ENCODE measurements around the gene CD180. TPM values are rescaled to one million over a fixed set of nuclear protein-coding genes. Genes with fewer than 3 reads are reported as not detected.
A peak's percentile ranks its signal among the peaks of the same experiment; 100 is the strongest.

Gene CD180
- total RNA-seq, 1 experiment from 2014 or later: not detected

GRCh38 chr5:67154556-67155206 lies 41.9 kb downstream of the CD180 start:
- no peak for DNase-seq
- no peaks in the 10 kb centered on the region for H3K27me3 ChIP-seq

DNA sequence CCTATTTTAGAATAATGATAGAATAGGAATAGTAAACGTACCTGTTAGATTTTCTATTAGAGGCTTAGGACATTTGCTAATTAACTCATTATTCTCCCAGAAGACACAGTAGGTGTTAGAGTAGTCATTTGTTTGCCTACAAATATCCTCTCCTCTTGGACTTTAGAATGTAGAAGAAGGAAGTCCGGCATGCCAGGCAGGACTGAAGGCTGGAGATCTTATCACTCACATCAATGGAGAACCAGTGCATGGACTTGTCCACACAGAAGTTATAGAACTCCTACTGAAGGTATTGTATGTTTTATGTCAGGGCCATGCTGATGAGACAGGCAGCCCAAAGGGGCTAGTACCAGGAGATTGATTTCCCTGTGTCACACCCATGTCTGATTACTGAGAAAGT lies 43.3 kb downstream of the CD180 start:
- no peaks in the 10 kb centered on the region for H3K27me3 ChIP-seq
- H3K9me3 ChIP-seq: no peaks in the 10 kb centered on the region
- H3K4me3 ChIP-seq: no peak overlapping the region
- no peaks in the 10 kb centered on the region for H3K36me3 ChIP-seq
- DNase-seq: no peak

More at GRCh38 chr5:67154556-67155206, 41.9 kb downstream of the CD180 start:
- H3K4me3 ChIP-seq: no peak overlapping the region
- H3K36me3 ChIP-seq: no peaks in the 10 kb centered on the region
- no peaks in the 10 kb centered on the region for H3K9me3 ChIP-seq

- no peaks in the 10 kb centered on the region for H3K27me3 ChIP-seq
- no peaks in the 10 kb centered on the region for H3K9me3 ChIP-seq
- H3K36me3 ChIP-seq: no peaks in the 10 kb centered on the region
- no peak overlapping the region for H3K4me3 ChIP-seq
- no peak for DNase-seq
Observed at GRCh38 chr5:67152400-67152799, 44.2 kb downstream of the CD180 start.

DNA sequence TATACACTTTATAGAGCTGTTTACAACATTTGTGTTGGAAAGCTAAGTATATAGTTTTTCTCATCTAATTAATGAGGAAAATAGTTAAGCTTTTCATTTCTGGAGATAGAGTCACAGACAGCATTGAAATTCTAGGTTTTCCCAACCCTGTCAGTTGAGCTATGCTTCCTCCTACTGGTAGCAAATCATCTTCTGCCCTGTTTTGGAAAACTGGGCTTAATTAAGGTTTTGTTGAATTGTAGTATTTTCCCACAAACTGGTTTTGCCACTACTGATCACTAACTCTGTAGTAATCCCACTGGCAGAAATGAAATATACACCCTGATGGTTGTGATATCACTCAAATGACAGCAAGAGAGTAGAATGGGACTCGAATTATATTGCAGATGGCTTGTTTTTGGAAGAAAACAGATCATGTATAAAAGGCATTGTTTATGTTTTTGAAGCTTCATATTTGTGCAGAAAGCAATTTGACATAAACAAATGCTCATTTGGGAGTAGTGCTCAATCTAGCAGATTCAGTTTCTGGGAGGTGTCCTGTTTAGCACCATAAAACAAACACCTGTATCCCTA lies 46.6 kb downstream of the CD180 start:
- no peaks in the 10 kb centered on the region for H3K27me3 ChIP-seq
- no peaks in the 10 kb centered on the region for H3K9me3 ChIP-seq
- no peaks in the 10 kb centered on the region for H3K36me3 ChIP-seq
- DNase-seq: no peak
- H3K4me3 ChIP-seq: no peak overlapping the region

DNA sequence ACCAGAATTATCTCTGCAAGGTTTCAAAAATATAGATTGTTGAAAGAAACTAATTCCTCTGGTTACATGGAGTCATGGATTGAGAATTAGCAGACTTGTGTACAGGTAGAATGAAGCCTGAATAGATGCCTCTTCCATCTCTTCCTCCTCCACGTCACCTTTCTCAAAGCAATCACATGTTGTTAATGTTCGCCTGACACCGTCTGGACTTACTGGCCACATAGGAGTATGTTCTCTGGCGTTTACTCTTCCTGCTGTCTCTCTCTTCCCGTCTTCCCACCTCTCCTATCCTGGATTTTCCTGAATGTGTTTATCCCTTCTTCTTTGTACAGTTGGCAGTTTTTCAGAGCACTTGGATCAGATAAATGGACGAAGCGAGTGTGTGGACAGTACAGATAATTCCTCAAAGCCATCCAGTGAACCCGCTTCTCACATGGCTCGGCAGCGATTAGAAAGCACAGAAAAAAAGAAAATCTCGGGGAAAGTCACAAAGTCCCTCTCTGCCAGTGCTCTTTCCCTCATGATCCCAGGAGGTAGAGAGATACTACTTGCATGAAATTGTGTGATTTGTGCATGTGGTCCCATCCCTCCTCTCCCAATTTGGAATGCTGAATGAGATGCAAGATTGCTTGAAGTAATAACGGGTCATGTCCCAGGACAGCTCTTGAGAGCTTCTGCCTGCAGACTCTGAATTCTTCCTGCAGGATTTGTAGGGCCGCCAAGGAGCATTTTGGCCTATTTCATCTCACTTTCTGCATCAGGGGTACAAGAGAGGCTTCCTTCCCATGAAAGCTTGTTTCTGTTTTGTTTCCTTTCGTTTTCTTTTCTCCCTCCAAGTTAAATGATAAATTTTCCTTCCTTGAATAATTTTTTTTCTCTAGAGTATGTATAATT lies 47.3 kb downstream of the CD180 start:
- no peak for DNase-seq
- no peak overlapping the region for H3K4me3 ChIP-seq
- H3K27me3 ChIP-seq: no peaks in the 10 kb centered on the region
- no peaks in the 10 kb centered on the region for H3K9me3 ChIP-seq
- no peaks in the 10 kb centered on the region for H3K36me3 ChIP-seq

GRCh38 chr5:67147760-67148159 lies 48.8 kb downstream of the CD180 start:
- peak; percentile 14 for DNase-seq
- no peaks in the 10 kb centered on the region for H3K36me3 ChIP-seq
- H3K27me3 ChIP-seq: no peaks in the 10 kb centered on the region
- H3K4me3 ChIP-seq: no peak overlapping the region
- no peaks in the 10 kb centered on the region for H3K9me3 ChIP-seq

DNA sequence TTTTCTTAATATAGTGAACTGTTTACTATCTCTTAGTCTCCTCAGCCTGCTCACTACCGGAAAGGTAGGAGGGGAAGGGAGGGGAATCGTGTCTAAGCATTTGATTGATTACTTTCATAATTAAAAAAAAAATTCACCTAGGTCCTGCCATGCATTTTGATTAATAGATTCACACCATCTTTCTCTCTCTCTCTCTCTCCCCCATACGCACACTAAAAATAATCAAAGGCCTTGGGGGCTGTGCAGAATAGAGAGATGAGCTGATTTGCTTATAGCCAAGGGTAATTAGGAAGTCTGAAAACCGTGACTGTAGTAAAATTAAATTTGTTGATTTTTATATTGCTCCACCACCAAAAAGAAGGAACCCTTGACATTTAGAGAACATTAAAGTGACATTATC lies 49.6 kb downstream of the CD180 start:
- H3K9me3 ChIP-seq: no peaks in the 10 kb centered on the region
- no peak for DNase-seq
- no peak overlapping the region for H3K4me3 ChIP-seq
- H3K36me3 ChIP-seq: no peaks in the 10 kb centered on the region
- H3K27me3 ChIP-seq: no peaks in the 10 kb centered on the region

DNA sequence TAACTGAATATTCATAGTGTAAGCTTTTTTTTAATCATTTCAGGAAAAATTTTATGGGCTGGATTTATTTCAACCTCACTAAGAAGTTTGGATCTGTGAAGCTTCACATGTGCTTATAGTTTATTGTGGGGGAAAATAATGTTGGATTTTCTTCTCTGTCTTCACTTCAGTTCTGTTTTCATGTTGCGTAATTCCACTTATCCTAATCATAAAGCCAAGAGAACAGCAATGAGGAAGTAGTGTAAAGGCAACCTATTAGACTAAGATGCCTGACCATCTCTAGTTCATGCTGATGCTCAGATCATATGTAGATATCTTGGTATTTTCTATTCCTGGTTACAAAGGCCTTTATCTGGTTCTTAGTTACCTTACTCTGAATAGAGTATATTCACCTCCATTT lies 50.0 kb downstream of the CD180 start:
- Histone ChIP-seq H3K9me3 (no peaks in the 10 kb centered on the region), H3K36me3 (no peaks in the 10 kb centered on the region), H3K27me3 (no peaks in the 10 kb centered on the region), H3K4me3 (no peak overlapping the region)
- DNase-seq: no peak

DNA sequence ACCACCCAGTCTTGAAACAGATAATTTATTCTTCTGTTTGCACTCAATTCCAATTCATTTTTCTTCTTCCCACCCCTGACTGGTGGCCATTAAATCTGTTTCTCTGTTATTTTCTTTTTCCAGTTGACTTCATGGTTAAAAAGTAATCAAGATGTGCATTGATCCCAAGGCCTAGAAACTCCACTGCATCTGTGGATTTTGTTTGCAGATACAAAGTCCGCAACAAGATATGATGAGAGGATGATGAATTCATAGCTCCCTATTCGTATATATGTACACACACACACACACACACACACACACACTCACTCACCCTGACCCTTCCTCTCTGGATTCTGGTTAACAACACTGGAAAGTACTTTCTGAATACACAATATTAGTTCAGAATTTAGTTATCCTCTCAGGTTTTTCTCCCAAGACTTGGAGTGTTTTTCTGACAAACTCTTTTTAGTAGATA lies 52.4 kb downstream of the CD180 start:
- H3K36me3 ChIP-seq: no peaks in the 10 kb centered on the region
- no peaks in the 10 kb centered on the region for H3K9me3 ChIP-seq
- H3K27me3 ChIP-seq: no peaks in the 10 kb centered on the region
- no peak for DNase-seq
- H3K4me3 ChIP-seq: no peak overlapping the region

DNA sequence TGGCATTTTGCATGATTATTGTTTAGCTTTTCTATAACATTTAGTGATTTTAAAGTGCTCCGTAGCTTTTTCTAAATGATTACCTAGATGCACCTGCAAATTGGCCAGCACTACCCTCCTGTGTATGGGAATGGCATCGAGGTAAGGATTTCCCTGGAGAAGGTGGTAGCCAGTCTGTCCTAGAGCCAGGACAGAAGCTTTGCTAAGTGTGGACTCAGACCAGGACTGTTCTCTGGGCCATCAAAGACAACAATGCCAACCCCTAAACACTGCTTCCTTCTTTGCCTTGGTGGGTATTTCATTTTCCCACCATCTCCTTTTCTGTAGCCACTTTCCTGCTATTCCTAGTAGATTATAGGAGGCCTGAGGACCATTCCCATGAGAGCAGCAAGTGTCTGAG lies 53.0 kb downstream of the CD180 start:
- Histone ChIP-seq H3K4me3 (no peak overlapping the region), H3K27me3 (no peaks in the 10 kb centered on the region), H3K9me3 (no peaks in the 10 kb centered on the region), H3K36me3 (no peaks in the 10 kb centered on the region)
- no peak for DNase-seq

GRCh38 chr5:67142816-67143215 lies 53.8 kb downstream of the CD180 start:
- no peaks in the 10 kb centered on the region for H3K36me3 ChIP-seq
- H3K9me3 ChIP-seq: no peaks in the 10 kb centered on the region
- H3K4me3 ChIP-seq: no peak overlapping the region
- no peak for DNase-seq
- no peaks in the 10 kb centered on the region for H3K27me3 ChIP-seq

DNA sequence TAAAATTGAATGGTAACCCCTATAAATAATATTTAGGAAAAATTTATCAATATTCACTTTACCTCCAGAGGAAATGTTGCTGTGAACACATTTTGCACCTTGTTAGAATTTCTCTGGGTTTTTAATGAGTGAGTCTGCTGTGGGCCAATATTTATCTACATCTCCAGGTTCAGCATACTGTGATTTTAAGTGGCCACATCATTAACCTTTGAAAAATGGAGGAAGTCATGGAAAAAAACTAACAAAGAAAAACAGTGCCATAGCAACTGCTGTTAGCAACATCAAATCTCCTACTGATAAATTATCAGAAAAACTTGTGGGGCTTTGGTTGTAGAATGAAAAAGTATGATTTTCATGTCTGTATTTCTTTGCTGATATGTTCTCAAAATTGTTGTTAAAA lies 55.0 kb downstream of the CD180 start:
- Histone ChIP-seq H3K36me3 (no peaks in the 10 kb centered on the region), H3K27me3 (no peaks in the 10 kb centered on the region), H3K9me3 (no peaks in the 10 kb centered on the region), H3K4me3 (no peak overlapping the region)
- DNase-seq: no peak

DNA sequence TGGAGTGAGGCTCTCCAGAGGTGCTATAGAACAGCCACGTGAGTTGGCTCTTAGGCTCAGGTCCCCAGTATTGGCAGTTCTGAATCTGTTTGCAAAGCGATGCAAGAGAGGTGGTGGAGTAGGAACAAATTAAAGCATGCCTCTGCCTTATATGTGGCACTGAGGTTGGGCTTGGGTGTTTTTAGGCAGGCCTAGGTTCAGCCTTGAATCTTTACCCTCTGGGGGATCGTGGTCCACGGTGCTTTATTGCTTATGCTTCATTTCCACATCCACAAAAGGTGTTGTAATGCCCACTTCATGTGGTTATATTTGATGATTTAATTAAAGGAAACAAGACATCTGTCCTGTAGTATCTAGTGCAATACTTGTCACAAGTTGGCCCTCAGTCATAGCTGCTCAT lies 56.2 kb downstream of the CD180 start:
- no peaks in the 10 kb centered on the region for H3K36me3 ChIP-seq

DNA sequence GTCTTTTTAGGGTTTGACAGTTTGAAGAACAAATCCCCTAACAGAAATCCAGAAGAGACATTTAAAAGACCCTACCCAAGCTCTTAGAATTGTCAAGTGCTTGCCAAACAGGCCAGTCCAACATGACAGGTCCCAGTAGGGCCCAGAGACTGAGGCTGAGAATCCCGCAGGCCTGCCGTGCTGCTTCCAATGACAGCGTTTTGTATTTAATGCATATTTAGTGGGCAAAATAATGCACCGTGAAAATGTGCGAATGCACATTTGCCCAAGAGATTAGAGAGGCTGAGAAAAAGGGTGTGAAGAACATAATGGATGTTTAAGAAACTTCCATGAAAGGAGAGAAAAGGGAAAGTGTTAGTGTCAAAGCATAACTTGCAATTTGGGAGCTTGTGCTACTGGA lies 57.6 kb downstream of the CD180 start:
- no peak overlapping the region for H3K4me3 ChIP-seq
- no peaks in the 10 kb centered on the region for H3K36me3 ChIP-seq
- no peak for DNase-seq
- H3K27me3 ChIP-seq: no peaks in the 10 kb centered on the region
- no peaks in the 10 kb centered on the region for H3K9me3 ChIP-seq

More for the DNA sequence above, 56.2 kb downstream of the CD180 start:
- Histone ChIP-seq H3K4me3 (no peak overlapping the region), H3K9me3 (no peaks in the 10 kb centered on the region), H3K27me3 (no peaks in the 10 kb centered on the region)
- DNase-seq: no peak

GRCh38 chr5:67135381-67135984 lies 61.1 kb downstream of the CD180 start:
- no peaks in the 10 kb centered on the region for H3K36me3 ChIP-seq
- no peaks in the 10 kb centered on the region for H3K9me3 ChIP-seq
- no peak for DNase-seq
- no peaks in the 10 kb centered on the region for H3K27me3 ChIP-seq
- H3K4me3 ChIP-seq: no peak overlapping the region

DNA sequence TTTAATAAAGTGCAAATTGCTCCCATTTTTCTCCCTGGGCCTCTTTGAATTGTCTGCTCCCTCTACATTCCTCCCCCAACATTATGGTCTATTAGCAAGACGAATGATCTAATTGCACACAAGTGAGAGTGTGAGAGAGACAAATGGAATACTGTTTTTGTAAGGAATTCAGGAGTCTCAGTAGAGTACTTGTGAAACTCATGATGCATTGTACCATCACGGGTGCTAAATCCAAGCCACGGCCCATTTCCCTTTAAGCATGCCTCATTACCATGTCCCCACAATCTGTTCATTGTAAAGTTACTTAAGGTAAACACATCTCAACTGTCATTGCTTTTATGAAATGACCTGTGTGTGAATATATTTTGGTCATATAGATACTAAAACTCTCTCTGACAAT lies 62.8 kb downstream of the CD180 start:
- H3K36me3 ChIP-seq: no peaks in the 10 kb centered on the region
- DNase-seq: no peak
- no peaks in the 10 kb centered on the region for H3K9me3 ChIP-seq
- H3K27me3 ChIP-seq: no peaks in the 10 kb centered on the region
- H3K4me3 ChIP-seq: no peak overlapping the region

DNA sequence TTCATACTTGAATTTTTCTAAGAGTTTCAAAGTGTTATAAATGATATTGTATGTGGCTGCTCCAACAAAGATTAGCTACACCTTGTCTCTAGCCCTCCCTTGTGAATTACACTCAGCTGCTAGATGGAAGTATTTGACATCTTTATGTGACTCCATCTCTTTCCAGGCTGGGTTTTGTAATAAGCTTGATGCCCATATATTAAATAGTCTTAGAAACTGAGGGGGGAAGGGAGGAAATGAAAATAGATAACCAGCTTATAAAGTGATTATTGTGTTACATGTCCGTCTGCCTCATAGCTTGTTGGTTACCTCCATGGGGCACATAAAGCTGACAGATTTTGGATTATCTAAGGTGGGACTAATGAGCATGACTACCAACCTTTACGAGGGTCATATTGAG lies 63.4 kb downstream of the CD180 start:
- H3K9me3 ChIP-seq: no peaks in the 10 kb centered on the region
- H3K4me3 ChIP-seq: no peak overlapping the region
- no peaks in the 10 kb centered on the region for H3K36me3 ChIP-seq
- DNase-seq: no peak
- no peaks in the 10 kb centered on the region for H3K27me3 ChIP-seq

Data from MG63 (cell line).